K562 (cell line): ENCODE measurements around the gene PDE9A. TPM values are rescaled to one million over a fixed set of nuclear protein-coding genes. Genes with fewer than 3 reads are reported as not detected.

Experiments used
- ATAC-seq: fragments of 200-7000 bp; cut with Tn5 transposase; 3 replicates; pipeline ENCODE4 v1.9.1; 2020; ENCODE audit warnings: moderate library complexity
- BruUV-seq: library from RNA; stranded (reverse); fragments of 400-500 nt; replicated peaks from 2 replicates; lab custom pipeline; 2021; lab: Mats Ljungman, UMichigan
- CTCF ChIA-PET: fragments of 300-600 bp; formaldehyde crosslinking; extraction: SDS; loops from one replicate; lab custom pipeline; 2021; ENCODE audit warnings: low intra/inter-chr PET ratio; lab: Yijun Ruan, JAX
- POLR2A ChIA-PET: fragments of 300-600, 350-650 bp; sonication (Branson Sonifier 250); formaldehyde crosslinking; extraction: SDS; loops from one replicate; lab custom pipeline; 2021; ENCODE audit warnings: antibody characterized with exemption, inconsistent platforms; lab: Yijun Ruan, JAX
- DNase-seq, 4 experiments: peaks; one replicate each; pipeline versions ENCODE4 v3.0.0 to v3.0.0-alpha.2; 2011 to 2018; ENCODE audit warnings: low spot score in 3 of 4, mixed read lengths in 3 of 4; ENCODE audit errors: extremely low read depth in 1 of 4
- FAIRE-seq: peaks from 2 replicates; lab custom pipeline; 2011; peaks lifted over from hg19 to GRCh38; lab: Jason Lieb, UNC
- H2AFZ ChIP-seq: 2 replicates; pipeline ENCODE4 v1.6.0; 2011; ENCODE audit warnings: low read depth, low read length, control low read depth, inconsistent platforms
- H3K27ac ChIP-seq: fragments of 200-600 bp; 3 replicates; pipeline ENCODE4 v1.8.0; 2011; ENCODE audit warnings: low read depth, mild to moderate bottlenecking, control low read depth, inconsistent platforms, low read length, moderate library complexity, mixed read lengths; ENCODE audit errors: extremely low read depth
- H3K27me3 ChIP-seq, 2 experiments: fragments of 300-600 bp in 1 of 2; 2 replicates in 1 of 2; 3 replicates in 1 of 2; pipeline versions ENCODE4 v1.6.0 to v1.8.0; 2011; ENCODE audit warnings: inconsistent platforms in 2 of 2, low read length in 2 of 2, mild to moderate bottlenecking in 1 of 2, mixed read lengths in 1 of 2, moderate library complexity in 1 of 2; ENCODE audit not compliant: control insufficient read depth in 2 of 2, insufficient read depth in 2 of 2
- H3K36me3 ChIP-seq: fragments of 300-600 bp; 3 replicates; pipeline ENCODE4 v1.8.0; 2011; ENCODE audit warnings: mild to moderate bottlenecking, low read length, inconsistent platforms; ENCODE audit not compliant: control insufficient read depth, insufficient read depth
- H3K4me1 ChIP-seq, 2 experiments: fragments of 200-600 bp in 1 of 2; replicated peaks in 1 of 2; 2 replicates in 1 of 2; 3 replicates in 1 of 2; pipeline versions ENCODE4 v1.5.1 to v1.8.0; 2011; ENCODE audit warnings: inconsistent platforms in 2 of 2, low read length in 2 of 2, mild to moderate bottlenecking in 1 of 2, mixed read lengths in 1 of 2, moderate library complexity in 1 of 2; ENCODE audit not compliant: control insufficient read depth in 2 of 2, insufficient read depth in 2 of 2
- H3K4me2 ChIP-seq: 2 replicates; pipeline ENCODE4 v1.6.1; 2011; ENCODE audit warnings: low read length, control low read depth, inconsistent platforms, mixed read lengths; ENCODE audit not compliant: insufficient read depth
- H3K4me3 ChIP-seq: fragments of 200-600 bp; sonication (generic), shearing (Covaris generic); 2 replicates; pipeline ENCODE4 v1.5.1; 2016; ENCODE audit warnings: control low read depth, inconsistent platforms
- H3K79me2 ChIP-seq: fragments of 200-600 bp; 3 replicates; pipeline ENCODE4 v1.8.0; 2011; ENCODE audit warnings: low read length, inconsistent platforms; ENCODE audit not compliant: control insufficient read depth, insufficient read depth
- H3K9ac ChIP-seq, 2 experiments: 2 replicates each; pipeline versions ENCODE4 v1.6.0 to v1.6.1; 2011; ENCODE audit warnings: low read depth in 2 of 2, low read length in 2 of 2, control low read depth in 1 of 2, inconsistent platforms in 1 of 2, mild to moderate bottlenecking in 1 of 2, mixed read lengths in 1 of 2; ENCODE audit not compliant: insufficient read depth in 1 of 2
- H3K9me1 ChIP-seq: one replicate; pipeline ENCODE4 v1.6.0; 2011; ENCODE audit warnings: inconsistent platforms, mild to moderate bottlenecking, low read length, moderate library complexity; ENCODE audit not compliant: control insufficient read depth, insufficient read depth
- H3K9me3 ChIP-seq: replicated peaks from 2 replicates; pipeline ENCODE4 v1.5.1; 2011; ENCODE audit warnings: low read depth, low read length, inconsistent platforms; ENCODE audit not compliant: control insufficient read depth, insufficient read depth
- H4K20me1 ChIP-seq: replicated peaks from 2 replicates; pipeline ENCODE4 v1.6.1; 2011; ENCODE audit warnings: low read length, inconsistent platforms, mixed read lengths; ENCODE audit not compliant: control insufficient read depth, insufficient read depth
- CHD4 ChIP-seq: fragments of 200-600 bp; sonication (generic); IDR thresholded peaks from 3 replicates; pipeline ENCODE4 v1.6.1; 2012; ENCODE audit warnings: low read depth, mild to moderate bottlenecking, mixed read lengths, low read length, inconsistent platforms; ENCODE audit not compliant: insufficient read depth, insufficient replicate concordance, poor library complexity, severe bottlenecking
- DNMT1 ChIP-seq: fragments of 450-650 bp; IDR thresholded peaks from 2 replicates; pipeline ENCODE4 v1.6.1; 2016; ENCODE audit warnings: antibody characterized with exemption, mild to moderate bottlenecking
- GATAD2A ChIP-seq: fragments of 450-650 bp; IDR thresholded peaks from 2 replicates; pipeline ENCODE4 v1.6.1; 2017
- NCOA1 ChIP-seq: fragments of 450-650 bp; IDR thresholded peaks from 2 replicates; pipeline ENCODE4 v1.6.1; 2016; ENCODE audit warnings: low read depth
- PHF21A ChIP-seq: fragments of 450-650 bp; IDR thresholded peaks from 2 replicates; pipeline ENCODE4 v1.6.1; 2017; ENCODE audit warnings: low read depth, borderline replicate concordance
- SLC30A9 ChIP-seq: fragments of 250-450 bp; sonication (Bioruptor Pico); IDR thresholded peaks from 2 replicates; pipeline ENCODE4 v1.8.0; 2022; ENCODE audit warnings: mild to moderate bottlenecking, moderate library complexity
- ZNF121 ChIP-seq: sonication (generic); formaldehyde crosslinking; conservative IDR thresholded peaks from 2 replicates; pipeline ENCODE4 v1.8.0; 2022; ENCODE audit warnings: missing genetic modification reagents
- ZNF212 ChIP-seq: fragments of 450-650 bp; formaldehyde crosslinking; IDR thresholded peaks from 2 replicates; pipeline ENCODE4 v1.4.0; 2020; ENCODE audit warnings: mild to moderate bottlenecking
- ZNF778 ChIP-seq: fragments of 450-650 bp; formaldehyde crosslinking; IDR thresholded peaks from 2 replicates; pipeline ENCODE4 v1.4.0; 2020; ENCODE audit warnings: mild to moderate bottlenecking, moderate library complexity
- WGBS: fragments of 100-300 bp; shearing (Covaris generic); methylation state at CpG from one replicate; pipeline ENCODE4 v1.1.6; 2016; ENCODE audit warnings: low coverage, mixed read lengths; ENCODE audit not compliant: insufficient coverage; ENCODE audit errors: missing lambda C conversion rate; 5-methylcytosine and 5-hydroxymethylcytosine counted together
- in situ Hi-C: fragments of 300-500 bp; cut with MboI; formaldehyde crosslinking; loops from 4 replicates; pipeline ENCODE4 v1.15.0; 2018; ENCODE audit warnings: inconsistent platforms, mixed read lengths
- intact Hi-C: fragments of 100-400 bp; cut with micrococcal nuclease; formaldehyde crosslinking; loops from 2 replicates; pipeline ENCODE4 v1.14.2; 2022
- polyA plus RNA-seq, 8 experiments: library from polyadenylated mRNA; depleted of rRNA in 4 of 8; stranded (reverse) in 5 of 8; unstranded in 3 of 8; fragments of >200 nt; fragmentation: Nextera tagmentation in 2 of 8; fragmentation: Illumina TruSeq in 1 of 8; extraction: Ambion mirVana in 2 of 8; extraction: Trizol in 1 of 8; gene quantifications; 2 replicates each; pipeline versions ENCODE4 v1.2.1 to v1.2.3, GENCODE V29; 2011 to 2014; ENCODE audit warnings: inconsistent platforms in 1 of 8, missing spikeins in 1 of 8
- total RNA-seq, 7 experiments: library from RNA; depleted of rRNA in 6 of 7; stranded (reverse); fragments of >200 nt in 6 of 7; fragmentation: Illumina TruSeq in 2 of 7; extraction: Trizol in 2 of 7; gene quantifications; 2 replicates each; pipeline versions ENCODE4 v1.2.1 to v1.2.3, GENCODE V29; 2011 to 2021; ENCODE audit warnings: low replicate concordance in 1 of 7
- TF ChIP-seq, protein P1 (sequence below): fragments of 450-650 bp; formaldehyde crosslinking; conservative IDR thresholded peaks from 2 replicates; pipeline ENCODE4 v1.4.0; 2022; ENCODE audit warnings: mild to moderate bottlenecking, missing genetic modification characterization
- TF ChIP-seq, protein P2 (sequence below): fragments of 450-650 bp; IDR thresholded peaks from 2 replicates; pipeline ENCODE4 v1.6.1; 2016; ENCODE audit warnings: borderline replicate concordance
- TF ChIP-seq, protein P3 (sequence below): IDR thresholded peaks from 2 replicates; pipeline ENCODE4 v1.6.1; 2014; ENCODE audit warnings: antibody characterized with exemption
- TF ChIP-seq, protein P4 (sequence below): sonication (generic); formaldehyde crosslinking; IDR thresholded peaks from 2 replicates; pipeline ENCODE4 v1.9.0; 2022; ENCODE audit warnings: mild to moderate bottlenecking, missing genetic modification reagents
- TF ChIP-seq, protein P5 (sequence below): fragments of 450-650 bp; IDR thresholded peaks from 2 replicates; pipeline ENCODE4 v1.6.1; 2016

PDE9A gene
- total and polyA plus RNA-seq, 9 of the 15 experiments (the other 6 are each of a cell fraction or from before 2014, with no cell fraction given) = 0.07 to 0.27 TPM; not detected in 7

DNA sequence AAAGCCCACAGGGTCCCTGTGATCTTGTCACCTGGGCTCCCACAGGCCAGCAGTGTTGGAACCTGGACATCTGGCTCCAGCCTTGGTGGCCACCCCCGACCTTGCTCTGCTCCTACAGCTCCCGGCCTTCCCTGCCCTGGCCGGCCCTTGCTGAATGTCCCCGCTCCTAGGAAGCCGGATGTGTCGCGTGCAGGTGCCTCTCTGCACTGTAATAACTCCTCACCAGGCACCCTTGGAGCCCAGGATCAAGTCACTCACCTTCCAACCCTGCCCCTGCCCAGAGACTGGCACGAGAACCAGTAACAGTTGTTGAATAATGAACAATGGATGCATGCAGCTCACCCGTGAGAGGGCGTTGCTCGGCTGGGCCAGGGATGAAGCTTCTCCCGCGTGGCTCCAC is 12.1 kb downstream of the PDE9A start:
- ChIA-PET CTCF (no interaction called here), POLR2A (interaction anchor here (0.7 to 1.1 kb wide), 4 partner anchors 9 to 16 kb away, joined by 3 to 5 read pairs (median 4); no protein-coding TSS in a partner anchor)
- ATAC-seq (peak; percentile 14; the same call in 1 of the 3 replicates), FAIRE-seq (no peak), DNase-seq (no peak)
- Histone ChIP-seq H3K4me2 (no peak overlapping the region), H3K79me2 (no peaks in the 10 kb centered on the region), H3K4me1 (peaks cover 15 to 23% of the 10 kb centered on the region in 2 experiments), H4K20me1 (peaks cover 15% of the 10 kb centered on the region; the same call in 1 of the 2 replicates), H3K36me3 (no peaks in the 10 kb centered on the region), H2AFZ (peak overlapping the region; percentile 2; the same call in 1 of the 2 replicates), H3K27me3 (peaks cover 6 to 53% of the 10 kb centered on the region in 2 experiments; a peak in 4 of 5 replicates), H3K9me1 (no peaks in the 10 kb centered on the region), H3K9ac (peak overlapping the region in 1 of 2 experiments; percentile 60; a peak in 1 of 4 replicates), H3K4me3 (no peak overlapping the region), H3K9me3 (peaks cover 6% of the 10 kb centered on the region; the same call in 1 of the 2 replicates), H3K27ac (no peak overlapping the region)
- BruUV-seq = no TSS peak
- 10% methylated on average over 13 of the region's 13 CpGs for WGBS
- TF ChIP-seq, protein P1, sequence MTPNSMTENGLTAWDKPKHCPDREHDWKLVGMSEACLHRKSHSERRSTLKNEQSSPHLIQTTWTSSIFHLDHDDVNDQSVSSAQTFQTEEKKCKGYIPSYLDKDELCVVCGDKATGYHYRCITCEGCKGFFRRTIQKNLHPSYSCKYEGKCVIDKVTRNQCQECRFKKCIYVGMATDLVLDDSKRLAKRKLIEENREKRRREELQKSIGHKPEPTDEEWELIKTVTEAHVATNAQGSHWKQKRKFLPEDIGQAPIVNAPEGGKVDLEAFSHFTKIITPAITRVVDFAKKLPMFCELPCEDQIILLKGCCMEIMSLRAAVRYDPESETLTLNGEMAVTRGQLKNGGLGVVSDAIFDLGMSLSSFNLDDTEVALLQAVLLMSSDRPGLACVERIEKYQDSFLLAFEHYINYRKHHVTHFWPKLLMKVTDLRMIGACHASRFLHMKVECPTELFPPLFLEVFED (CRISPR knock-in tag) = no peak
- TF ChIP-seq, protein P2, sequence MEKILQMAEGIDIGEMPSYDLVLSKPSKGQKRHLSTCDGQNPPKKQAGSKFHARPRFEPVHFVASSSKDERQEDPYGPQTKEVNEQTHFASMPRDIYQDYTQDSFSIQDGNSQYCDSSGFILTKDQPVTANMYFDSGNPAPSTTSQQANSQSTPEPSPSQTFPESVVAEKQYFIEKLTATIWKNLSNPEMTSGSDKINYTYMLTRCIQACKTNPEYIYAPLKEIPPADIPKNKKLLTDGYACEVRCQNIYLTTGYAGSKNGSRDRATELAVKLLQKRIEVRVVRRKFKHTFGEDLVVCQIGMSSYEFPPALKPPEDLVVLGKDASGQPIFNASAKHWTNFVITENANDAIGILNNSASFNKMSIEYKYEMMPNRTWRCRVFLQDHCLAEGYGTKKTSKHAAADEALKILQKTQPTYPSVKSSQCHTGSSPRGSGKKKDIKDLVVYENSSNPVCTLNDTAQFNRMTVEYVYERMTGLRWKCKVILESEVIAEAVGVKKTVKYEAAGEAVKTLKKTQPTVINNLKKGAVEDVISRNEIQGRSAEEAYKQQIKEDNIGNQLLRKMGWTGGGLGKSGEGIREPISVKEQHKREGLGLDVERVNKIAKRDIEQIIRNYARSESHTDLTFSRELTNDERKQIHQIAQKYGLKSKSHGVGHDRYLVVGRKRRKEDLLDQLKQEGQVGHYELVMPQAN = no peak
- TF ChIP-seq ZNF121 (CRISPR knock-in tag) (no peak), GATAD2A (no peak), SLC30A9 (CRISPR knock-in tag) (no peak), NCOA1 (no peak), PHF21A (no peak), ZNF212 (CRISPR knock-in tag) (no peak), DNMT1 (no peak), CHD4 (no peak), ZNF778 (CRISPR knock-in tag) (no peak)
- TF ChIP-seq, protein P3, sequence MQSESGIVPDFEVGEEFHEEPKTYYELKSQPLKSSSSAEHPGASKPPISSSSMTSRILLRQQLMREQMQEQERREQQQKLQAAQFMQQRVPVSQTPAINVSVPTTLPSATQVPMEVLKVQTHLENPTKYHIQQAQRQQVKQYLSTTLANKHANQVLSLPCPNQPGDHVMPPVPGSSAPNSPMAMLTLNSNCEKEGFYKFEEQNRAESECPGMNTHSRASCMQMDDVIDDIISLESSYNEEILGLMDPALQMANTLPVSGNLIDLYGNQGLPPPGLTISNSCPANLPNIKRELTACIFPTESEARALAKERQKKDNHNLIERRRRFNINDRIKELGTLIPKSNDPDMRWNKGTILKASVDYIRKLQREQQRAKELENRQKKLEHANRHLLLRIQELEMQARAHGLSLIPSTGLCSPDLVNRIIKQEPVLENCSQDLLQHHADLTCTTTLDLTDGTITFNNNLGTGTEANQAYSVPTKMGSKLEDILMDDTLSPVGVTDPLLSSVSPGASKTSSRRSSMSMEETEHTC = no peak
- TF ChIP-seq, protein P4, sequence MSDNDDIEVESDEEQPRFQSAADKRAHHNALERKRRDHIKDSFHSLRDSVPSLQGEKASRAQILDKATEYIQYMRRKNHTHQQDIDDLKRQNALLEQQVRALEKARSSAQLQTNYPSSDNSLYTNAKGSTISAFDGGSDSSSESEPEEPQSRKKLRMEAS (CRISPR knock-in tag) = no peak
- TF ChIP-seq, protein P5, sequence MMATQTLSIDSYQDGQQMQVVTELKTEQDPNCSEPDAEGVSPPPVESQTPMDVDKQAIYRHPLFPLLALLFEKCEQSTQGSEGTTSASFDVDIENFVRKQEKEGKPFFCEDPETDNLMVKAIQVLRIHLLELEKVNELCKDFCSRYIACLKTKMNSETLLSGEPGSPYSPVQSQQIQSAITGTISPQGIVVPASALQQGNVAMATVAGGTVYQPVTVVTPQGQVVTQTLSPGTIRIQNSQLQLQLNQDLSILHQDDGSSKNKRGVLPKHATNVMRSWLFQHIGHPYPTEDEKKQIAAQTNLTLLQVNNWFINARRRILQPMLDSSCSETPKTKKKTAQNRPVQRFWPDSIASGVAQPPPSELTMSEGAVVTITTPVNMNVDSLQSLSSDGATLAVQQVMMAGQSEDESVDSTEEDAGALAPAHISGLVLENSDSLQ = no peak
- in situ Hi-C loops = no loop called here
- intact Hi-C loops = no loop called here
